GM15510 (cell line): Measurements from ENCODE around the gene TGFBR3L.

Experiments
- POLR2A ChIP-seq: IDR thresholded peaks from 3 replicates; pipeline ENCODE4 v1.6.1; 2011; ENCODE audit warnings: borderline replicate concordance; ENCODE audit not compliant: insufficient read length; ENCODE audit errors: extremely low read depth

TGFBR3L gene

GRCh38 chr19:7907544-7907943 lies 7.1 kb upstream of the TGFBR3L start:
- no peak for TF ChIP-seq POLR2A

- TF ChIP-seq POLR2A = no peak
Measured at GRCh38 chr19:7908078-7908699, 6.4 kb upstream of the TGFBR3L start.

GRCh38 chr19:7908742-7909461 lies 5.7 kb upstream of the TGFBR3L start:
- TF ChIP-seq POLR2A = no peak

GRCh38 chr19:7909471-7910067 lies 5.1 kb upstream of the TGFBR3L start:
- TF ChIP-seq POLR2A = no peak

GRCh38 chr19:7910321-7911161 lies 4.1 kb upstream of the TGFBR3L start:
- peak; percentile 13 for TF ChIP-seq POLR2A

- TF ChIP-seq POLR2A = no peak
Measured at GRCh38 chr19:7911508-7912143, 3.0 kb upstream of the TGFBR3L start.

GRCh38 chr19:7912144-7912696 lies 2.4 kb upstream of the TGFBR3L start:
- no peak for TF ChIP-seq POLR2A

- no peak for TF ChIP-seq POLR2A
Measured at GRCh38 chr19:7912697-7913564, 1.7 kb upstream of the TGFBR3L start.

- TF ChIP-seq POLR2A = no peak
Measured at GRCh38 chr19:7913652-7914051, 978 bp upstream of the TGFBR3L start.

- TF ChIP-seq POLR2A = no peak
Measured at GRCh38 chr19:7914099-7914498, 531 bp upstream of the TGFBR3L start.

GRCh38 chr19:7915250-7916102 lies 846 bp downstream of the TGFBR3L start:
- no peak for TF ChIP-seq POLR2A

GRCh38 chr19:7916103-7916954 lies 1.7 kb downstream of the TGFBR3L start:
- no peak for TF ChIP-seq POLR2A
